Heart left ventricle (tissue), 13 donors: Measurements from ENCODE around the gene AKAP8.

Experiments
- POLR2A ChIP-seq, 2 donors: fragments of 450-650 bp; IDR thresholded peaks; one replicate each; pipeline ENCODE4 v1.6.1; 2017; ENCODE audit warnings: antibody characterized with exemption in 2 of 2, mild to moderate bottlenecking in 2 of 2, moderate library complexity in 2 of 2
- TF ChIP-seq, protein P1 (sequence below), 12 donors: fragments of 200-600 bp; sonication (generic) in 4 of 12; IDR thresholded peaks; one replicate each; pipeline versions ENCODE4 v1.5.0 to v1.8.0; 2018 to 2022; ENCODE audit warnings: antibody characterized with exemption in 12 of 12, mild to moderate bottlenecking in 5 of 12
- donor health status: ischemic (EF 13 %, LVEDD 7.1; RV severe dilation, severe dysfunction).
- donor health status: DM: no; HTN: yes; CAD: no.
- donor health status: DM: no; HTN: no; CAD: no.
- donor health status: ischemic (EF 25% LVEDD 6.9; RV normal size, moderate dysfunction).
- donor health status: ischemic (EF 25% LVEDD 5.7; RV mildly dilated, moderate dysfunction).
- donor health status: ischemic (EF 35%, LVEDD 5.7; RV mildly dilated, moderate dysfunction).
- donor health status: nonischemic (EF 11% LVEDD 7.7; RV severe dilation, severe dysfunction).
- donor health status: DM: yes; HTN: yes; CAD: no.
- donor health status: PGD.
- donor health status: ischemic (EF 29% LVEDD 5.4; RV normal size, mild dysfunction).
- donor health status: nonischemic (EF 23%, LVEDD 6.1; RV moderate dilation, normal function).

DNA sequence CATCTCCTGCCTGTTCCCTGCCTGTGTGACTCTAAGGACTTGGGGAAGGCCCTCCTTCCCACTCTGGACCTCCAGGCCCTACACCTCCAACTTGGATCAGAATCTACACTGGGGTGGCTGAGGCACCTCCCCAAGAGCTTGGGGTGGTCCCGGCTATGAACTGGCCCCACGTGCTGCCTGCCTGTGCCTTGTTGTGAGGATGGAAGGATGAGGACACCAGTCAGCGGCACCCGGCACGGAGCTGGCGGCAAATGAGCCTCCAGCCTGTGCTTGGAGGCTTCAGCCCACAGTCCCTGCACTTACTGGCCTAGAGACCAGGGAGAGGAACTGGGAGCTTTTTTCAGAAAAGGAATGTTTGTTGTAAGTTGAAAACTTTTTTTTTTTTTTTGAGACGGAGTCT is 8.5 kb downstream of the AKAP8 start:
- TF ChIP-seq POLR2A (IDR thresholded peaks at IDR 0.05) = no peak
- TF ChIP-seq, protein P1, sequence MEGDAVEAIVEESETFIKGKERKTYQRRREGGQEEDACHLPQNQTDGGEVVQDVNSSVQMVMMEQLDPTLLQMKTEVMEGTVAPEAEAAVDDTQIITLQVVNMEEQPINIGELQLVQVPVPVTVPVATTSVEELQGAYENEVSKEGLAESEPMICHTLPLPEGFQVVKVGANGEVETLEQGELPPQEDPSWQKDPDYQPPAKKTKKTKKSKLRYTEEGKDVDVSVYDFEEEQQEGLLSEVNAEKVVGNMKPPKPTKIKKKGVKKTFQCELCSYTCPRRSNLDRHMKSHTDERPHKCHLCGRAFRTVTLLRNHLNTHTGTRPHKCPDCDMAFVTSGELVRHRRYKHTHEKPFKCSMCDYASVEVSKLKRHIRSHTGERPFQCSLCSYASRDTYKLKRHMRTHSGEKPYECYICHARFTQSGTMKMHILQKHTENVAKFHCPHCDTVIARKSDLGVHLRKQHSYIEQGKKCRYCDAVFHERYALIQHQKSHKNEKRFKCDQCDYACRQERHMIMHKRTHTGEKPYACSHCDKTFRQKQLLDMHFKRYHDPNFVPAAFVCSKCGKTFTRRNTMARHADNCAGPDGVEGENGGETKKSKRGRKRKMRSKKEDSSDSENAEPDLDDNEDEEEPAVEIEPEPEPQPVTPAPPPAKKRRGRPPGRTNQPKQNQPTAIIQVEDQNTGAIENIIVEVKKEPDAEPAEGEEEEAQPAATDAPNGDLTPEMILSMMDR (IDR thresholded peaks at IDR 0.05) = no peak
